ENCODE data around the gene RNF180. TPM values are rescaled to one million over a fixed set of nuclear protein-coding genes. Genes with fewer than 3 reads are reported as not detected.
"Not testable (repeated sequence)": the region's sequence is repeated elsewhere in the genome, so short reads cannot be mapped to it uniquely, and the experiment has no call there.

RNF180 gene
- polyA plus RNA-seq, 1 experiment = 1.0 TPM

DNA sequence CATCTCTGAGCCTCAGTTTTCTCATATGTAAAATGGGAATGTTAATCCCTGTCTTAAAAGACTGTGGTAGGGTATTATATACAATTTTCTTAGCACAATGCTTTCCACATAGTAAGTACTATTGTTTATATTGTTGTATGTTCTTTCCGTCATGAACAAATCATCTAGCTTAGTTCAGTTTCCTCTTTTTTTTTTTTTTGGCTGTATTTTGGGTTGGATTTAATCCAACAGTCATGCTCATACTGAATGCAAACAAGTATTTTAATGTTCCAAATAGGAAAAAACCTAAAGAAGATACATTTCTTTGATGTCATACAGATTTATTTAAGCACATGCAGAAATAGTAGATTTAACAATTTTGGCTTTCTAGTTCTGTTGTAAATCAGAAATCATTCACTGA, 95.1 kb downstream of the RNF180 start:
- Histone ChIP-seq H3K36me3 (ENCODE audit: control insufficient read depth, insufficient read depth, low read length) (no peaks in the 10 kb centered on the region), H3K4me3 (ENCODE audit: low read depth, low read length) (no peak overlapping the region), H3K27me3 (ENCODE audit: control insufficient read depth, insufficient read depth, low read length) (no peaks in the 10 kb centered on the region)
- POLR2A ChIA-PET = no interaction called here
- TF ChIP-seq, protein P1, sequence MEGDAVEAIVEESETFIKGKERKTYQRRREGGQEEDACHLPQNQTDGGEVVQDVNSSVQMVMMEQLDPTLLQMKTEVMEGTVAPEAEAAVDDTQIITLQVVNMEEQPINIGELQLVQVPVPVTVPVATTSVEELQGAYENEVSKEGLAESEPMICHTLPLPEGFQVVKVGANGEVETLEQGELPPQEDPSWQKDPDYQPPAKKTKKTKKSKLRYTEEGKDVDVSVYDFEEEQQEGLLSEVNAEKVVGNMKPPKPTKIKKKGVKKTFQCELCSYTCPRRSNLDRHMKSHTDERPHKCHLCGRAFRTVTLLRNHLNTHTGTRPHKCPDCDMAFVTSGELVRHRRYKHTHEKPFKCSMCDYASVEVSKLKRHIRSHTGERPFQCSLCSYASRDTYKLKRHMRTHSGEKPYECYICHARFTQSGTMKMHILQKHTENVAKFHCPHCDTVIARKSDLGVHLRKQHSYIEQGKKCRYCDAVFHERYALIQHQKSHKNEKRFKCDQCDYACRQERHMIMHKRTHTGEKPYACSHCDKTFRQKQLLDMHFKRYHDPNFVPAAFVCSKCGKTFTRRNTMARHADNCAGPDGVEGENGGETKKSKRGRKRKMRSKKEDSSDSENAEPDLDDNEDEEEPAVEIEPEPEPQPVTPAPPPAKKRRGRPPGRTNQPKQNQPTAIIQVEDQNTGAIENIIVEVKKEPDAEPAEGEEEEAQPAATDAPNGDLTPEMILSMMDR (IDR thresholded peaks at IDR 0.05; ENCODE audit: insufficient read depth, low read depth, low read length) = no peak
- CTCF ChIA-PET = no interaction called here
- DNase-seq (ENCODE audit: low read depth) = no peak

- POLR2A ChIA-PET = no interaction called here
These were observed 103.5 kb downstream of the RNF180 start for GRCh38 chr5:64269164-64269563.

DNA sequence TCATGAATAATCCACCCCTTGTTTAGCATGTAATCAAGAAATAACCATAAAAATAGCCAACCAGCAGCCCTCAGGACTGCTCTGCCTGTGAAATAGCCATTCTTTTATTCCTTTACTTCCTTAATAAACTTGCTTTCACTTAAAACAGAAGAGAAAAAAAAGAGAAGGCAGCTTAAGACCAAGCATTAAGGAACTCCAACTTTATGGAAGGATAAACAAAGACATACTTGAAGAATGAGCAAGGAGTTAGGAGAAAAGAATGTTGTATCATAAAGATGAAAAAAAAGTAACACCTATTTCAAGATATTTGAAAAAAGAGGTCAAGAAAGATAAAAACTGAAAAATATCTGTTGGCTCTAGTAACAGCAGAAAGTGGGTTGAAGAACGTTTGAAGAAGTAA, 107.6 kb downstream of the RNF180 start:
- DNase-seq (ENCODE audit: low read depth) = peak; percentile 9
- Histone ChIP-seq H3K4me3 (ENCODE audit: low read depth, low read length) (no peak overlapping the region), H3K27me3 (ENCODE audit: control insufficient read depth, insufficient read depth, low read length) (no peaks in the 10 kb centered on the region), H3K36me3 (ENCODE audit: control insufficient read depth, insufficient read depth, low read length) (no peaks in the 10 kb centered on the region)
- CTCF ChIA-PET = no interaction called here
- POLR2A ChIA-PET = no interaction called here
- TF ChIP-seq, protein P1 (IDR thresholded peaks at IDR 0.05; ENCODE audit: insufficient read depth, low read depth, low read length) = no peak

More at GRCh38 chr5:64269164-64269563, 103.5 kb downstream of the RNF180 start:
- Histone ChIP-seq H3K4me3 (ENCODE audit: low read depth, low read length) (no peak overlapping the region), H3K27me3 (ENCODE audit: control insufficient read depth, insufficient read depth, low read length) (no peaks in the 10 kb centered on the region), H3K36me3 (ENCODE audit: control insufficient read depth, insufficient read depth, low read length) (no peaks in the 10 kb centered on the region)
- TF ChIP-seq, protein P1 (IDR thresholded peaks at IDR 0.05; ENCODE audit: insufficient read depth, low read depth, low read length) = no peak
- CTCF ChIA-PET = no interaction called here
- no peak for DNase-seq (ENCODE audit: low read depth)

DNA sequence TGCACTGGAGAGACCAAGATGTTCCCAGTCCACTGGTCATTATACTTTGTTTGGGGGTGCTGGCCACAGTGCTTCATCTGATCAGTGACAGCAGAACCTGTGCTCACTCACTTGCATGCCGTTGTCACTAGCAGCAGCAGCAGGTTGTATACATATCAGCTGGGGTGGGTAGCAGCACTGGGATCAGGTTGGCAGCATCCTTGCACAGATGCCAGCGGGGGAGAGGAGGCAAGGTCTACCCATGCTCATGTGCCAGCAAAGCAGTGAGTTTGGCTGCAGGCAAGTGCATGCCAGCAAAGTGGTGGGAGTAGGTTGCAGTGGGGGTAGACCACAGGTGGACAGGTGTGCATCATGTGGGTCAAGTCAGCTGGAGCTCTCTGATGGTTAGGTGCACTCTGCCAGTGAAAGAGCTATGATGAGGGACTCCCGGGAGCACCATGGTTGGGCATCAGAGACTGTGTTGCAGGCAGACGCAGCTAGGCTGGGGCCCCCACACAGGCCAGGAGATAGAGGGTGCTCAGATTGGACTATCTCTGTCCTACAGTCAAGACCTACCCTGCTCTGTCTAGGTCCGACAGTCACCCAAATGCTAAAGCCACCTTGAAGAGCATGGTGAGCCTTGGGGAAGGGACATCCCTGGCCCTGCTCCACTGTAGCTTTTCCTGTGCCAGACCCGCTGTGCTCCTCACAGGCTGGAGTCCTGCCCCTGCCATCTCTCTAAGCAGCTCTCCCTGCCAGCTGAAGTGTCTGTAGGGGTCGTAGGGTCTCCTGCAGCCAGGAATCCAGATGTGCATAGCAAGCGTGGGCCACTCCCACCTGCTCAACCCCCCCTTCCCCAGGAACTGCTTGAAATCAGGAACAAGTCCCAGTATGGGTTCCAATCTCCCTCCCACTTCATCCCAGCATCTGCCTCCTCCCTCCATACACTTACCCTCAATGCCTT, 119.8 kb downstream of the RNF180 start:
- TF ChIP-seq, protein P1 (IDR thresholded peaks at IDR 0.05; ENCODE audit: insufficient read depth, low read depth, low read length) = no peak
- ChIA-PET POLR2A (no interaction called here), CTCF (no interaction called here)
- Histone ChIP-seq H3K36me3 (ENCODE audit: control insufficient read depth, insufficient read depth, low read length) (no peaks in the 10 kb centered on the region), H3K4me3 (ENCODE audit: low read depth, low read length) (no peak overlapping the region), H3K27me3 (ENCODE audit: control insufficient read depth, insufficient read depth, low read length) (no peaks in the 10 kb centered on the region)
- no peak for DNase-seq (ENCODE audit: low read depth)

- no peak for DNase-seq (ENCODE audit: low read depth)
- ChIA-PET POLR2A (no interaction called here), CTCF (no interaction called here)
- no peak overlapping the region for H3K4me3 ChIP-seq (ENCODE audit: low read depth, low read length)
- TF ChIP-seq, protein P1 (IDR thresholded peaks at IDR 0.05; ENCODE audit: insufficient read depth, low read depth, low read length) = no peak
- H3K36me3 ChIP-seq (ENCODE audit: control insufficient read depth, insufficient read depth, low read length) = no peaks in the 10 kb centered on the region
- H3K27me3 ChIP-seq (ENCODE audit: control insufficient read depth, insufficient read depth, low read length) = no peaks in the 10 kb centered on the region
These were observed 120.7 kb downstream of the RNF180 start for GRCh38 chr5:64286381-64286780.

DNA sequence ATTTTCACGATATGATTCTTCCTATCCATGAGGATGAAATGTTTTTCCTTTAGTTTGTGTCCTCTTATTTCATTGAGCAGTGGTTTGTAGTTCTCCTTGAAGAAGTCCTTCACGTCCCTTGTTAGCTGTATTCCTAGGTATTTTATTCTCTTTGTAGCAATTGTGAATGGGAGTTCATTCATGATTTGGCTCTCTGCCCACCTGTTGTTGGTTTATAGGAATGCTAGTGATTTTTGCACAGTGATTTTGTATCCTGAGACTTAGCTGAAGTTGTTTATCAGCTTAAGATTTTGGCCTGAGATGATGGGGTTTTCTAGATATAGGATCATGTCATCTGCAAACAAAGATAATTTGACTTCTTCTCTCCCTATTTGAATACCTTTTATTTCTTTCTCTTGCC, 122.9 kb downstream of the RNF180 start:
- H3K36me3 ChIP-seq (ENCODE audit: control insufficient read depth, insufficient read depth, low read length); POLR2A ChIA-PET; H3K4me3 ChIP-seq (ENCODE audit: low read depth, low read length); DNase-seq (ENCODE audit: low read depth); CTCF ChIA-PET; H3K27me3 ChIP-seq (ENCODE audit: control insufficient read depth, insufficient read depth, low read length): not testable (repeated sequence)
